Mammary epithelial cell (primary cell): ENCODE measurements around the gene ERBB4.

Experiments
- CTCF ChIP-seq, 2 donors: IDR thresholded peaks in 1 of 2; conservative IDR thresholded peaks in 1 of 2; 2 replicates each; pipeline ENCODE4 v1.5.1; 2011 to 2012; ENCODE audit warnings: inconsistent platforms in 2 of 2, low read length in 2 of 2, mild to moderate bottlenecking in 2 of 2, control low read depth in 1 of 2, low read depth in 1 of 2; ENCODE audit not compliant: insufficient read depth in 1 of 2; ENCODE audit errors: extremely low read depth in 1 of 2
- EZH2 ChIP-seq: IDR thresholded peaks from 2 replicates; pipeline ENCODE4 v1.6.1; 2012; ENCODE audit warnings: low read length, inconsistent platforms, borderline replicate concordance

GRCh38 chr2:212477571-212477970 is 61.0 kb downstream of the ERBB4 start:
- TF ChIP-seq EZH2 (no peak), CTCF (conservative IDR thresholded peaks at IDR 0.05 in 1 of 2, IDR thresholded peaks at IDR 0.05 in 1 of 2; ENCODE audit: extremely low read depth in 1 of 2, insufficient read depth in 1 of 2, low read depth in 1 of 2, low read length in 2 of 2) (no peak)
